ENCODE measurements around the gene FAM124A.

Gene FAM124A, protein sequence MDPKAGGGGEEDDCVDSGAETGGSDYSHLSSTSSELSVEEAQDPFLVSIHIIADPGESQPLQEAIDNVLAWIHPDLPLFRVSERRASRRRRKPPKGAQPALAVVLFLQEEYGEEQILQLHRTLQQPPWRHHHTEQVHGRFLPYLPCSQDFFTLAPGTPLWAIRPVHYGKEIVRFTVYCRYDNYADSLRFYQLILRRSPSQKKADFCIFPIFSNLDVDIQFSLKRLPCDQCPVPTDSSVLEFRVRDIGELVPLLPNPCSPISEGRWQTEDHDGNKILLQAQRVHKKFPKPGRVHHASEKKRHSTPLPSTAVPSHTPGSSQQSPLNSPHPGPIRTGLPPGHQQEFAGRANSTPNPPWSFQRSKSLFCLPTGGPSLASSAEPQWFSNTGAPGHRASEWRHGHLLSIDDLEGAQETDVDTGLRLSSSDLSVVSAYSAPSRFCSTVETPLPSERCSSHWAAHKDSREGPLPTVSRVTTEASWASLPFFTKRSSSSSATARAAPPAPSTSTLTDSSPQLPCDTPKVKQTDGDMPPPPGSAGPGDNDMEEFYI

GRCh38 chr13:51222037-51222685 is at the start of gene FAM124A:
TSS of gene FAM124A (plus strand) at chr13:51222398. CDS start at chr13:51222502, 104 bp downstream.
- peak; percentile 6 for DNase-seq

DNA sequence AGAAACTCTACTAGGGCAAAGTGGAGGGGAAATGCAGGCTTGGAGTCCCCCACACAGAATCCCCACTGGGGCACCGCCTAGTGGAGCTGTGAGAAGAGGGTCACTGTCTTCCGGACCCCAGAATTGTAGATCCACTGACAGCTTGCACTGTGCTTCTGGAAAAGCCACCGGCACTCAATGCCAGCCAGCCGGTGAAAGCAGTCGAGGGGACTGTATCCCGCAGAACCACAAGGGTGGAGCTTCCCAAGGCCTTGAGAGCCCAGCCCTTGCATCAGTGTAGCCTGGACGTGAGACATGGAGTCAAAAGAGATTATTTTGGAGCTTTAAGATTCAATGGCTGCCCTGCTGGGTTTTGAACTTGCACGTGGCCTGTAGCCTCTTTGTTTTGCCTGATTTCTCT is 47.2 kb upstream of the FAM124A start:
- DNase-seq: no peak

DNA sequence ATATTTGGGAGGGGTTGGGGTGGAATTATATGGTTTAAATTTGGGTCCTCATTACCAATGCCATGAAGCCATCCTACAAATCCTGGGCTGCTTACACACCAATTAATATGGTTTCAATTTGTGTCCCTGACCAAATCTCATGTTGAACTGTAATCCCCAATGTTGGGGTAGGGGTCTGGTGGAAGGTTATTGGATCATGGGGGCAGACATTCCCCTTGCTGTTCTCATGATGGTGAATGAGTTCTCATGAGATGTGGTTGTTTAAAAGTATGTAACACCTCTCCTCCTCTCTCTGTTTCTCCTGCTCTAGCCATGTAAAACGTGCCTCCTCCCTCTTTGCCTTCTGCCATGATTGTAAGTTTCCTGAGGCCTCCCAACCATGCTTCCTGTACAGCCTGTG is 46.6 kb upstream of the FAM124A start:
- DNase-seq: no peak

GRCh38 chr13:51177188-51177587 is 45.0 kb upstream of the FAM124A start:
- DNase-seq: no peak

GRCh38 chr13:51178456-51179074 is 43.6 kb upstream of the FAM124A start:
- no peak for DNase-seq

DNA sequence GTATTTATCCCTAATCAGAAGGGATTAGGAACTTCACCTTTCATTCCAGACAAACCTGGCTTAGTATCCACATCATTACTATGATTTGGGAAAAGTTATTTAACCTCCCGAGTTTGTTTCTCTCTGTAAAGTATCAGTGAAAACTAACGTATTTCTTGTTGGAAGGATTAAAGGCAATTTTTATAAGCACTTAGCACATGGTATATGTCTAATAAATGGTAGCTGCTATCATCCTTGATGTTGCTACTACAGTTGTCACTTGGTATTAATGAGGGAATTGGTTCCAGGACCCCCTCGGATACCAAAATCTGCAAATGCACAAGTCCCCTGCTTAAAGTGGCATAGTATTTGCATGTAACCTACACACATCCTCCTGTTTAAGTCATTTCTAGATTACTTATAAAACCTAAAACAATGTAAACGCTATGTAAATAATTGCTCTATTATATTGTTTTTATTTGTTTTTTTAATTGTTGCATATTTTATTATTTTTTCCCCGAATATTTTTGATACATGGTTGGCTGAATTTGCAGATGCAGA is 42.7 kb upstream of the FAM124A start:
- no peak for DNase-seq

DNA sequence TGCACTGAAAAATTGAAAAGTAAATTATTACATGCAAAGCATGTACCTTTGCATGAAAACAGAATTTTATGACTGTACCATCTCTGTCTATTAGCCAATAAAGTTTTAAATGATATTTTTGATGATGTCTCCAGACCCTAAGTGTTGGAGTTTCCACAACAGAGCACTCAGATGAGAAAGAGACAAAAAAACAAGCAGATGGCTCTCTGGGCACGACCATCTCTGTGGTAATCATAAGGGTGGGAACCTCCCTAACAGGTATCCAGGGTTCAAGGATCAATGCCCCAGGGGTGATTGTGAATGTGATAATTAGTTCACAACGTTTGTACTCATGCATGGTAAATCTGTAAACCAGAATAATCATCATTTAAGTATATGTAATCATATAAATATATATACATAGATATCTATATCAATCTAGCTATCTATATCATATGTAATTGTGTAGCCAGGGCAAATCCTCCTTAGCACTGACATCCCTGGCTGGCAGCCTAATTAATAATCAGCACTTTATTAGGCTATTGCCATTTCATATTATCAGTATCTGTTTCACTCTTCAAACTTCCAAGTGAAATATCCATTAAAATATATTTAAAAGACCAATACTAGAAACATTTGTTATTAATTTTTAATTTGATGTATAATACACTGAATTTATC is 41.2 kb upstream of the FAM124A start:
- DNase-seq: no peak

DNA sequence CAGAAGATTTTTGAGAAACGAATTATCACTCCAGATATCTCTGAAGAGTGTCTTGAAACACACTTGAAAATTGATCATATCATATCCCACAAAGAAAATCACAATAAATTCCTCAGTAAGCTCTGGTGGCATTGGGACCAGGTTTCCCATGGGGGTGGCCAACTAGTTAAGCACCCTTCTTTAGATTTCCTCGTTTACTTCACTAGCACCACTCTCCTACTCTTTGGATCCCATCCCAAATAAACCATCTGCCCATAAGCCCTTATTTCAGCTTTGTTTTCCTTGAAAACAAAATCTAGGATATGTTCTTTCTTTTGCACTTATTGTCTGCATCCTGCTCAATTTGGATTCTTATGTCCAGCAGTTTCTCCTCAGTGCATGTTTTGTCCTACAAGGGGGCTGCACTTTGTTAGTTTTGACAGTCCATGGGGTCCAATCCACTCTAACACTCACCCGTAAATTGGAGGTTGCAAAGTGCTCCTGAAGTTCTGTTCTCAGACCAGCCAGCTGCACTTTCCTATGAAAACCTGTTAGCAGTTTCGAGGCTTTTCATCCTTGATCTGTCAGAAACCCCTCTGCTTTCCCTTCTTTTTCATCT is 40.3 kb upstream of the FAM124A start:
- no peak for DNase-seq

DNA sequence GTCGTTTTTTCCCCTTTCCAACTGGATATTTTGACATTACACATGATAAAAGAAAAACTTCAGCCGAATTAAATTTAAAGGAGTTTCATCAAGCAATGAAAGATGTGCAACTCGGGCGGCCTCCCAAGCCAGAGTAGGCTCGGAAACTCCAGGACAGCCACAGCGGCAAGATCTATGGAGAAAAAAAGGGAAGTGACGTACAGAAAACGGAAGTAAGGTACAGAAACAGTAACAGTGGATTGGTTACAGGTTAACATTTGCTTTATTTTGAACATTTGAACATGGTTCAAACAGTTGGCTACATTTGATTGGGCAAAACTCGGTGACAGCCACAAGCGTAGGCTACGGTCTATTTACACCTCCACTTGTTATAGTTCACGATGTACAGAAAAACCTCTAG is 30.5 kb upstream of the FAM124A start:
- no peak for DNase-seq

DNA sequence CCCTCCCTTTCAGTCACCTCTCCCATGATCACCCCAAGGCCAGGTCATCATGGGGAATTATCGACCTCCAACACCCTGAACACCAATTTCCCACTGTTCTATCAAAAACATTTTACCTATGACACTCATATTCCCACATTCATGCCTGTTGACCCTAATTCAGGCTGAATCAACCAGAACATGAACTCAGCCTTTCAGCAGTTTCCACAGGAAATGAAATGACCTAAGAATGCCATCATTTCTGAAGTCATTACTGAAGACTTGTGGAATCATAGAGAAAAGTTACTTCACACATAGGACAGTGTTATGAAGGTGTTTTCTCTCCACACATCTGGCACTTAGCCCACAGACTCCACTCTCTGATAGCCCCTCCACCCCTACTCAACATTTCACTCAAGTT is 29.9 kb upstream of the FAM124A start:
- DNase-seq: no peak

DNA sequence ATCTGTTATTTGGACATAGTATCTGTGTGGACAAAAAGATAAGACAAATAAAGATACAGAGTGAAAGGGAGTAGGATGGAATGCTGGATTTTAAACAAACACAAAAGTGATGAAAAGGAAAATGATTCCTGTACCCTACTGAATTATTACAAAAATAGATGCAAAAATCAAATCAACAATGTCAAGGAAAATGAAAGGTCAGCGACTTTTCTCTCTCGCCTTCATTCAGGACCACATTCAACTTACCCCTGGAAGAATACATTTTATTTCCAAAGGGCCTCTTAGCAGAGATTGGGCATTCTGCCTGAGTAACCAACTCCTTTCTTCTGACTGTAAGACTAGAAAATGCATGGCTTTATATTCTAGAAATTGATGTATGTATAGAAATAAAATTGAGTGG is 28.8 kb upstream of the FAM124A start:
- DNase-seq: no peak

DNA sequence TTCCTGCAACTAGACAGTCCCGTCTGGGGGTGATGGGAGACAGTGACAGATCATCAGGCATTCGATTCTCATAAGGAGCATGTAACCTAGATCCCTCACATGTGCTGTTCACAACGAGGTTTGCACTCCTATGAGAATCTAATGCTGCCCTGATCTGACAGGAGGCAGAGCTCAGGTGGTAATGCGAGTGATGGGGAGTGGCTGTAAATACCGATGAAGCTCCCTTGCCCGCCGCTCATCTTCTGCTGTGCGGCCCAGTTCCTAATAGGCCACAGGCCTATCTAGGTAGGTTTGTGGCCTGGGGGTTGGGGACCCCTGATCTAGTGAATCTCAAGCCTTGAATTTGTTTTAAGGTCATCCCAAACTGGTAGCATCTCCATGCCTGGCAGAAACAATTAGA is 27.3 kb upstream of the FAM124A start:
- DNase-seq: no peak

DNA sequence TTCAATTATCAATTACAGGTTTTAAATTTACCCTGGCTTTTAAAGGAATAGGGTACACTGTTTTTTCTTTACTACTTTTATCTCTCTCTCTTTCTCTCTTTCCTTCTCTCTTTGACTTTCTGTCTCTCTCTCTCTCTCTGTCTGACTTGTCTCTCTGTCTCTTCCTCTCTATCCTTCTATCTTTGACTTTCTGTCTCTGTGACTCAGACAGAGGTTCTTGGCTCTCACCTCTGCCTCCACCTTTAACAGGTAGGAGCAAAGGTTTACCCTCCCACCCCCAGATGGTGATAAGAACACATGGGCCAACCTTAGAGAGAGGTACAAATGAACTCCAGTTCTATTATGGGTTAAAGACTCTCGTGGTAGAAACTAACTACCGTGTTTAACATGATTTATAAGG is 20.3 kb upstream of the FAM124A start:
- no peak for DNase-seq

DNA sequence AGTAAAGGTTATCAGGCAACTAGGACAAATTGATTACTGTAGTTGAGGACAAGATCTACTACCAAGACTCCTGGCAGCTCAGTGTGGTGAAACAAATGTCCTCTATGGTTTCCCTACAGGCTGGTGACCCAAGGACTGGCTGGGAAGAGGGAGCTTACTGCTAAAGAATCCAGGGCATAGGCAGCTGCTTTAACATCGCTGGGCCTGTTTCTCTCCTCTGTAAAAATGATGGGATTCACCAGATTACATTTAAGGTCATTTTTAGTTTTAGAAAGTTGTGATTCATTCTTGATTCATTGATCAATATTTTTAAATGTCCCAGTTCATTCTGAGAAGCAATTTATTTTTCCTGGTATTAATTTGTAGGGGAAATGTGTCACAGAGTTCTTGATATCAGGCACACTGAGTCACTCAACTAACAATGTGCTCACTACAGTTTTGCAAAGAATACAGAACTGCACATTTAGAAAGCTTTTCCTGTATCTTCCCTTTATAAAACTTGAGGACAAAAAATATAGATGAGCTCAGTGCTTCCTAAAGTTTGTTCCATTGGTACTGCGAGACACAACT is 19.6 kb upstream of the FAM124A start:
- DNase-seq: no peak

GRCh38 chr13:51206584-51206983 is 15.6 kb upstream of the FAM124A start:
- DNase-seq: no peak

- no peak for DNase-seq
Observed at GRCh38 chr13:51207881-51208280, 14.3 kb upstream of the FAM124A start.

- no peak for DNase-seq
Observed at GRCh38 chr13:51208716-51209115, 13.5 kb upstream of the FAM124A start.

DNA sequence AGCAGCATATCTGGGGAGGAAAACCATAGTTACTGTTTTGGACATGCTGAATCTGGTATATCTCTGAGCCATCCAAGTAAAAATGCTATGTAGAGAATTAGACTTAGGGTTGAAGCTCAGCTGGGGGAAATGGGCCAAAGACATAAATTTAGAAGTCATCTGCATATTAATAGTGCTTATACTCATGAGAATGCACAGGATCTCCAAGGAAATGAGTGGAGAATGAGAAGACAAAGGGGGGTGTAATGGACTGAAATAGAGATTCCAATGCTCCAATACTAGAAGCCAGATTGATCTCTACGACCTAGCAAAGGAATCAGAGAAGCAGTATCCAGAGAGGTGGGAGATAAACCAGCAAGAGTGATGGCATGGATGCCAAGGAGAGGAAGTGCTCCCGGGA is 10.3 kb upstream of the FAM124A start:
- no peak for DNase-seq

DNA sequence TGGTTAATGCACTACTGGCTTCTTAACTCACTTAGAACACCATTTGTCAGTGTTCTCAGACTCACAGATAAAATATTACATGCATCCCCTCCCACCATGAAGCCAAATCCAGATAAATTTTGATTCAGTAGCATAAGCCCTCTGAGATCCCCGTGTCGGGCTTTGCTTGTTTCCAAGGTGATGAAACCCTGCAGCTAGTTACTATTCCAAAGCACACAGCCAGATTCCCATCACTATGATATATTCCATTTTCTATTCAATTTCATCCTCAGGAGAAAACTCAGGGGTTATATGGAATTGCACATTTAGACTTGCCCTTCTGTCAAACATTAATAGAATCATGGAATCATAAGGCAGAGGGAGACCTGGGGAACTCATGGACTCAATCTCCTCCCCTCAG is 9.4 kb upstream of the FAM124A start:
- no peak for DNase-seq

- DNase-seq: no peak
Observed at GRCh38 chr13:51213173-51213728, 8.9 kb upstream of the FAM124A start.

GRCh38 chr13:51218626-51219025 is 3.6 kb upstream of the FAM124A start:
- DNase-seq: no peak

DNA sequence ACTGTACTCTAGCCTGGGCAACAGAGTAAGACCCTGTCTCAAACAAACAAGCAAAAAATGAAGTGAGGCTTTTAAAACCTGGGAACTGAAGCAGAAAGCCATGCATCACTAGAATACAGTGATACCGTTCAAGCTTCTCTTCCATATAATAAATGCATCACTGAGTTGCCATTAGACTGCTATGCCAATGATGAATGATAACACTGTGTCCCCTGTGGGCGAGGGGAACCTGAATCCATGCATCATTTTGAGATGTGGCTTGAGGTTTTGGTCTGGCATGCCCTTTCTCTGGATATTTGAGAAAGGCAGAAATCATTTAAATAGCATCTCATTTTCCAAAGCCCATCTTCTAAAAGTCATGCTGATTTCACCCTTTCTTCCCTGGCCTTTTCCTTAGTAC is 1.5 kb upstream of the FAM124A start:
- DNase-seq: no peak
